ENCODE results near the gene OR52R1.

The OR52R1 gene
- long read RNA-seq = 0 reads

DNA sequence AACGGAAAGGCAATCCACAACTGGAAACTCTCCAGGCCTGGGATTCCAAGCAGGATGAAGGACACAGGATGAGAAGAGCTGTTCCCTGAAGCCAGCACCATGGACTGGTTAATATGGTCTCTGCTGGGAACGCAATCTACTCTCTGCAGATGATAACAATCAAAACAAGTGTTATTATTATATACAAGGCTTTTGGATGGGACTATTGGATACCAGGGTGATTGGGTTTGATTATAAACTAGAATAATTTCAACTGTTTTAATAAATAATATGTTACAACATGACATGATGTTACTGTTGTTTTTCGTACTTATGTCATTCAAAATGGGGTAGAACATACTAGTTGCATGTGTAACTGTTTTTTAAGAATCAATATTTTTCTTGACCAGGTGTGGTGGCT lies at the start of gene OR52R1:
OR52R1 (minus strand) TSS at position 101 of the 400 bp plus-strand sequence; CDS start at position 101, 0 bp downstream.
- Histone ChIP-seq H3K27me3 (ENCODE audit: insufficient read depth, poor library complexity, severe bottlenecking) (peaks cover 2% of the 10 kb centered on the region), H3K4me3 (replicated peaks; ENCODE audit: insufficient read depth, low read length) (no peak within 1 kb of the TSS), H3K27ac (replicated peaks) (no peak within 1 kb of the TSS)
- no peak for DNase-seq (ENCODE audit: low read depth in 1 of 2, low spot score in 1 of 2)
- TF ChIP-seq SPI1 (IDR thresholded peaks at IDR 0.05; ENCODE audit: borderline replicate concordance, low read depth) (no peak), POLR2AphosphoS5 (IDR thresholded peaks at IDR 0.05; ENCODE audit: low read depth) (no peak), GABPA (IDR thresholded peaks at IDR 0.05; ENCODE audit: low read depth) (no peak)
- TF ChIP-seq, protein P1, sequence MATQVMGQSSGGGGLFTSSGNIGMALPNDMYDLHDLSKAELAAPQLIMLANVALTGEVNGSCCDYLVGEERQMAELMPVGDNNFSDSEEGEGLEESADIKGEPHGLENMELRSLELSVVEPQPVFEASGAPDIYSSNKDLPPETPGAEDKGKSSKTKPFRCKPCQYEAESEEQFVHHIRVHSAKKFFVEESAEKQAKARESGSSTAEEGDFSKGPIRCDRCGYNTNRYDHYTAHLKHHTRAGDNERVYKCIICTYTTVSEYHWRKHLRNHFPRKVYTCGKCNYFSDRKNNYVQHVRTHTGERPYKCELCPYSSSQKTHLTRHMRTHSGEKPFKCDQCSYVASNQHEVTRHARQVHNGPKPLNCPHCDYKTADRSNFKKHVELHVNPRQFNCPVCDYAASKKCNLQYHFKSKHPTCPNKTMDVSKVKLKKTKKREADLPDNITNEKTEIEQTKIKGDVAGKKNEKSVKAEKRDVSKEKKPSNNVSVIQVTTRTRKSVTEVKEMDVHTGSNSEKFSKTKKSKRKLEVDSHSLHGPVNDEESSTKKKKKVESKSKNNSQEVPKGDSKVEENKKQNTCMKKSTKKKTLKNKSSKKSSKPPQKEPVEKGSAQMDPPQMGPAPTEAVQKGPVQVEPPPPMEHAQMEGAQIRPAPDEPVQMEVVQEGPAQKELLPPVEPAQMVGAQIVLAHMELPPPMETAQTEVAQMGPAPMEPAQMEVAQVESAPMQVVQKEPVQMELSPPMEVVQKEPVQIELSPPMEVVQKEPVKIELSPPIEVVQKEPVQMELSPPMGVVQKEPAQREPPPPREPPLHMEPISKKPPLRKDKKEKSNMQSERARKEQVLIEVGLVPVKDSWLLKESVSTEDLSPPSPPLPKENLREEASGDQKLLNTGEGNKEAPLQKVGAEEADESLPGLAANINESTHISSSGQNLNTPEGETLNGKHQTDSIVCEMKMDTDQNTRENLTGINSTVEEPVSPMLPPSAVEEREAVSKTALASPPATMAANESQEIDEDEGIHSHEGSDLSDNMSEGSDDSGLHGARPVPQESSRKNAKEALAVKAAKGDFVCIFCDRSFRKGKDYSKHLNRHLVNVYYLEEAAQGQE (IDR thresholded peaks at IDR 0.05; ENCODE audit: insufficient replicate concordance, low read depth) = no peak
- TF ChIP-seq, protein P2, sequence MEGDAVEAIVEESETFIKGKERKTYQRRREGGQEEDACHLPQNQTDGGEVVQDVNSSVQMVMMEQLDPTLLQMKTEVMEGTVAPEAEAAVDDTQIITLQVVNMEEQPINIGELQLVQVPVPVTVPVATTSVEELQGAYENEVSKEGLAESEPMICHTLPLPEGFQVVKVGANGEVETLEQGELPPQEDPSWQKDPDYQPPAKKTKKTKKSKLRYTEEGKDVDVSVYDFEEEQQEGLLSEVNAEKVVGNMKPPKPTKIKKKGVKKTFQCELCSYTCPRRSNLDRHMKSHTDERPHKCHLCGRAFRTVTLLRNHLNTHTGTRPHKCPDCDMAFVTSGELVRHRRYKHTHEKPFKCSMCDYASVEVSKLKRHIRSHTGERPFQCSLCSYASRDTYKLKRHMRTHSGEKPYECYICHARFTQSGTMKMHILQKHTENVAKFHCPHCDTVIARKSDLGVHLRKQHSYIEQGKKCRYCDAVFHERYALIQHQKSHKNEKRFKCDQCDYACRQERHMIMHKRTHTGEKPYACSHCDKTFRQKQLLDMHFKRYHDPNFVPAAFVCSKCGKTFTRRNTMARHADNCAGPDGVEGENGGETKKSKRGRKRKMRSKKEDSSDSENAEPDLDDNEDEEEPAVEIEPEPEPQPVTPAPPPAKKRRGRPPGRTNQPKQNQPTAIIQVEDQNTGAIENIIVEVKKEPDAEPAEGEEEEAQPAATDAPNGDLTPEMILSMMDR (IDR thresholded peaks at IDR 0.05; ENCODE audit: insufficient read depth, low read length) = no peak

DNA sequence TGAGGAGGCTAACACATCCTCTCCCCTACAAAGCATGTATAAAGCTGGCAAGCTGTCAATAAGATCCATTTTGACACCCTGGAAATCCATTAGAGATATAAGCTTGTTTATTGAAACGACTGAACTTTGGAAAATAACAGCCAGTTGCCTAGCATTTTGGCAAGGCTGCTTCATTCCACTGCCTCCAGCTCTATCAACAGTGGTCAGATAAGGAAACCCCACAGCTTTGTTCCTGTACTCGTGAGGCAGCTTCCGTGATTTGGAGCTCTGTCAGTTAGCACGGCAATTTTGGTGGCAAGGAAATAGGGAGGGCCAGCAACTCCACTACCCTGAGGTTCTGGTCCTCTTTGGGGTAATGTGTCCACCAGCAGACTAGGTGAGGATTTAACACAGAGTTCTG lies 46.9 kb upstream of the OR52R1 start:
- Histone ChIP-seq H3K4me3 (replicated peaks; ENCODE audit: insufficient read depth, low read length) (no peak overlapping the region), H3K27ac (replicated peaks) (no peak overlapping the region), H3K27me3 (ENCODE audit: insufficient read depth, poor library complexity, severe bottlenecking) (no peaks in the 10 kb centered on the region)
- TF ChIP-seq GABPA (IDR thresholded peaks at IDR 0.05; ENCODE audit: low read depth) (no peak), POLR2AphosphoS5 (IDR thresholded peaks at IDR 0.05; ENCODE audit: low read depth) (no peak), SPI1 (IDR thresholded peaks at IDR 0.05; ENCODE audit: borderline replicate concordance, low read depth) (no peak)
- TF ChIP-seq, protein P2 (IDR thresholded peaks at IDR 0.05; ENCODE audit: insufficient read depth, low read length) = no peak
- TF ChIP-seq, protein P1 (IDR thresholded peaks at IDR 0.05; ENCODE audit: insufficient replicate concordance, low read depth) = no peak
- DNase-seq (ENCODE audit: low read depth in 1 of 2, low spot score in 1 of 2) = no peak

DNA sequence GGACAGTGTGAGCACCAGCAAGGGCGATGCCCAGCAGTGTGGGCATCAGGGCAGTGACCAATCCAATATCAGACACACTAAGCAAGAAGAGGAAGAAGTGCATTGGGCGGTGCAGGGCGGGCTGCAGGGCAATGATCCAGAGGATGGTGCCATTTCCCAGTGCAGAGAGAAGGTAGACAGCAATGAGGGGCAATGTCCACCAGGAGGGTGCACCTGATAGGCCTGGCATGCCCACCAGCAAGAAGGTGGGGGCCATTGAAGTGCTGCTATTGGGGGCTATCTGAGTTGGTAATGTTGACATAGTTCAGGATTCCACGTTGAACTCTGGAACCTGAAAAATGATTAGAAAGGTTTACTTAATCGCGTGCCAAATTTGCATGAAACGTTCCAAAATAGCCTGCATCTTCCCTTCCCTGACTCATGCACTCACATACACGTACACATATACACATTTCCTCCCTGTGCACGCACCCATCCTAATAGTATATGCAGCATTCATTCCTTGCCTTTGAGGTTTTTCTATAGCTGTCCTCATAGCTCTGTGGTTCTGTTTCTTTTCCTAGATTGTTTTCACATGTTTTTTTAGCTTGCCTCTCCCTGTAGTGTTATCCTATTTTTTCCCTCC lies 44.8 kb upstream of the OR52R1 start, which contains the start of gene OR51S1:
OR51S1 (minus strand) TSS at position 301 of the 625 bp plus-strand sequence; CDS start at position 301, 0 bp downstream.
- Histone ChIP-seq H3K4me3 (replicated peaks; ENCODE audit: insufficient read depth, low read length) (no peak within 1 kb of the TSS), H3K27ac (replicated peaks) (no peak within 1 kb of the TSS), H3K27me3 (ENCODE audit: insufficient read depth, poor library complexity, severe bottlenecking) (no peaks in the 10 kb centered on the region)
- DNase-seq (ENCODE audit: low read depth in 1 of 2, low spot score in 1 of 2) = no peak
- TF ChIP-seq, protein P1 (IDR thresholded peaks at IDR 0.05; ENCODE audit: insufficient replicate concordance, low read depth) = no peak
- TF ChIP-seq POLR2AphosphoS5 (IDR thresholded peaks at IDR 0.05; ENCODE audit: low read depth) = no peak
- TF ChIP-seq, protein P2 (IDR thresholded peaks at IDR 0.05; ENCODE audit: insufficient read depth, low read length) = no peak
- TF ChIP-seq GABPA (IDR thresholded peaks at IDR 0.05; ENCODE audit: low read depth) = no peak
- TF ChIP-seq SPI1 (IDR thresholded peaks at IDR 0.05; ENCODE audit: borderline replicate concordance, low read depth) = no peak

Data from HL-60 (cell line).